ENCODE results near the gene PDZD2.
"Not testable (repeated sequence)": the region's sequence is repeated elsewhere in the genome, so short reads cannot be mapped to it uniquely, and the experiment has no call there.

PDZD2 gene

GRCh38 chr5:31731710-31732301 is 92.9 kb downstream of the PDZD2 start:
- TF ChIP-seq CTCF (IDR thresholded peaks at IDR 0.05; ENCODE audit: low read depth, low read length, missing control alignments): no peak
- H3K4me3 ChIP-seq (replicated peaks; ENCODE audit: low read depth, low read length): no peak overlapping the region
- no peak for DNase-seq (ENCODE audit: extremely low read depth, low read depth)

- not testable (repeated sequence) for DNase-seq (ENCODE audit: extremely low read depth, low read depth); H3K4me3 ChIP-seq (replicated peaks; ENCODE audit: low read depth, low read length)
Measured at GRCh38 chr5:31732821-31733220, 93.9 kb downstream of the PDZD2 start.

- H3K4me3 ChIP-seq (replicated peaks; ENCODE audit: low read depth, low read length): no peak overlapping the region
- no peak for TF ChIP-seq CTCF (IDR thresholded peaks at IDR 0.05; ENCODE audit: low read depth, low read length, missing control alignments)
- DNase-seq (ENCODE audit: extremely low read depth, low read depth): no peak
Measured at GRCh38 chr5:31733371-31733770, 94.4 kb downstream of the PDZD2 start.

GRCh38 chr5:31736127-31736526 is 97.2 kb downstream of the PDZD2 start:
- no peak for TF ChIP-seq CTCF (IDR thresholded peaks at IDR 0.05; ENCODE audit: low read depth, low read length, missing control alignments)
- DNase-seq (ENCODE audit: extremely low read depth, low read depth): no peak
- H3K4me3 ChIP-seq (replicated peaks; ENCODE audit: low read depth, low read length): no peak overlapping the region

- TF ChIP-seq CTCF (IDR thresholded peaks at IDR 0.05; ENCODE audit: low read depth, low read length, missing control alignments): no peak
- H3K4me3 ChIP-seq (replicated peaks; ENCODE audit: low read depth, low read length): no peak overlapping the region
Measured at GRCh38 chr5:31738199-31738598, 99.3 kb downstream of the PDZD2 start.

GRCh38 chr5:31741496-31741895 is 102.6 kb downstream of the PDZD2 start:
- no peak for DNase-seq (ENCODE audit: extremely low read depth, low read depth)
- TF ChIP-seq CTCF (IDR thresholded peaks at IDR 0.05; ENCODE audit: low read depth, low read length, missing control alignments): no peak
- H3K4me3 ChIP-seq (replicated peaks; ENCODE audit: low read depth, low read length): no peak overlapping the region

More at GRCh38 chr5:31738199-31738598, 99.3 kb downstream of the PDZD2 start:
- DNase-seq (ENCODE audit: extremely low read depth, low read depth): no peak

GRCh38 chr5:31743678-31744077 is 104.7 kb downstream of the PDZD2 start:
- DNase-seq (ENCODE audit: extremely low read depth, low read depth): no peak
- TF ChIP-seq CTCF (IDR thresholded peaks at IDR 0.05; ENCODE audit: low read depth, low read length, missing control alignments): no peak
- no peak overlapping the region for H3K4me3 ChIP-seq (replicated peaks; ENCODE audit: low read depth, low read length)
